Stimulated activated naive CD4-positive, alpha-beta T cell (primary cell): ENCODE measurements around the gene IFNG-AS1.

Experiments
- DNase-seq, 6 experiments: peaks; one replicate each; lab custom pipeline; 2025; lab: John Stamatoyannopoulos, UW

IFNG-AS1 gene

DNA sequence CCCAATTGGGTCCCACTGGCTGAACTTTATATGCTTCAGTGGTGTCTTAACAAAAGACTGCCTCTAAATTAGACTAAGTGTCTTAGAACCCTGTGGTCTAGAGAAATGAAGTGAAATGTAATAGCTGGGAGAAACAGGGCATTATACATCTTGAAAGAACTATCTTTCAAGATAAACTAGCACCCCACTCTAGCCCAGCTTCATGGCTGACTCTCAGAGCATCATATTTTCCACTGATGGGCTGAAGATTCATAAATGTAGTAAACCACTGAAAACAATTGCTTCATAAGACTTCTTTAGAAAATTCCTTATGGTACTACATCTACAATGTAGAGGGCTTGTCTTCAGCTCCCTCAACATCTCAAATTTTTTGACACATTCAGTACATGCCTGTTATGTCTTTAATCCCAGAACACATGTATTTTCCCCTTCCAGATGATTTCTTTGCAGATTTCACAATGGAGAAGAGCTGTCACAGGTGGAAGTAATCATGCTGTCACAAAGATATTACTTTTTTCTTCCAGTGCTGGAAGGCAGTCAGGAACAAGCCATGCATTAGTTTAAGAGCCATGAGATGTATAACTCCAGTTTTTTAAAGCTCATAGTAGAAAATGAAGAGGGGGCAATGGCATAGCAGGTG lies 48.5 kb downstream of the IFNG-AS1 start:
- no peak for DNase-seq

DNA sequence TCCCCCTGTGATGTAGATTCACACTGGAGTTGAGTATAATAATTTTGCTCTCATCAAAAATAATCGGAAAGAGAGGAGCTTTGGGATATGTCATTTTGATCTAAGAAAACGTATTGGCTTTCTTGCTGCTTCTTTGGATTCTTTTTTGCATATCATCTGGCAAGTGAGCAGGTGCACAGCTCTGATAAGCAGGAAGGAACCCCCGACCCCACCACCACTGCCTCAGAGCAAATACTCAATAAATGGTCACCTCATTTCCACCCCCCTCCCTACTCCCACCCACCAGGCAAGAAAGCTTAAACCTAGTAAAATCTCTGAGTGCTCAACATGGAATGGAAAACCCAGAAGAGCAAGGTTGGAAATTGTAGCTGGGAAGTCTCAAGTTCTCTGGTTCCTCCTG lies 49.4 kb downstream of the IFNG-AS1 start:
- no peak for DNase-seq

GRCh38 chr12:68040450-68041075 lies 51.3 kb downstream of the IFNG-AS1 start:
- DNase-seq: peak; percentile 4 to 76 (median 36)

DNA sequence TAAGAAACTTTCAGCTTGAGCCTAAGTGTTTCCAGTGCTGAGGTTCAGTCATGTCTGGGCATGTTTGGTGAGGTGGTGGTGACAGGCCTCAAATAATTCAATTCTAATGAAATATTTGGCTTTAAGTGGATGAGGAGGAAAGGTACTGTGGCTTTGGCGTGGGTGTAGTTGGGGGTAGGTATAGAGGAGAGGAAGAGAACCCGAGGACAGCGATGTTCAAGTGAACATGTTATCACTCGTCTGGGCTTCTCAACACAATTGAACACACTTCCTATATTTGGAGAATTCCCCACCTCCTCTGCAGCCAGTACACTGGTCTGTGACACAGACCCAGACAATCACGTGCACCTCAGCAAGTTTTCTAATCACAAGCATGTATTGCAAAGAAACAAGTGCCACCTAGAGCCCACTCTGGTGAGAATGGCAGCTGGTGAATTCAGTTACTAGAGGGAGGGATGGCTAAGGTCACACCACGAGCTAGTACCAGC lies 53.0 kb downstream of the IFNG-AS1 start:
- DNase-seq: no peak

DNA sequence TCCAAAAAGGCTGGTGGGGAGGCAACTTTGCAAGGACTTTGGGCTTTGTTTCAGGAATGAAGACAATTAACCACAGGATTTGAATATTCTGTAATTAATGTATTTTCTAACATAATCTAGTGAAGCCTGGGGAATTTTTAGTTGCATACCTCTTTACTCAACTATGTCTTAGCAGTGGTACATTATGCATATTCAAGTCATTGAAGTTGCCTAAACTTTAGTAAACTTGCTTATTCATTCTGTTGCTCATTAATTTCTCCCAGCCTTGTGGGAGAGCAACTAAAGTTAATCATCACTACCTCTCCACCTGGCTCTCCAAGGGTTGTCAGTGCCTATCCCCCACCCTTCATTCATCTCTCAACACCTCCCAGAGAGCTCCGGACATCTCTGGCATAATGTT lies 54.2 kb downstream of the IFNG-AS1 start:
- DNase-seq: no peak

- no peak for DNase-seq
Measured at GRCh38 chr12:68048648-68049297, 59.5 kb downstream of the IFNG-AS1 start.

DNA sequence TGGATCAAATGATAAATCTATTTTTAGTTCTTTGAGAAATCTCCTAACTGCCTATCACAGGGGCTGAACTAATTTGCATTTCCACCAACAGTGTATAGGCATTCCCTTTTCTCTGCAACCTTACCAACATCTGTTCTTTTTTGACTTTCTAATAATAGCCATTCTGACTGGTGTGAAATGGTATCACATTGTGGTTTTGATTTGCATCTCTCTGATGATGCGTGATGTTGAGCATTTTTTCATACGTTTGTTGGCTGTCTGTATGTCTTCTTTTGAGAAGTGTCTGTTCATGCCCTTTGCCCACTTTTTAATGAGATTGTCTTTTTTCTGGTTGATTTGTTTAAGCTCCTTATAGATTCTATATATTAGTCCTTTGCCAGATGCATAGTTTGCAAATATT lies 67.1 kb downstream of the IFNG-AS1 start:
- no peak for DNase-seq

DNA sequence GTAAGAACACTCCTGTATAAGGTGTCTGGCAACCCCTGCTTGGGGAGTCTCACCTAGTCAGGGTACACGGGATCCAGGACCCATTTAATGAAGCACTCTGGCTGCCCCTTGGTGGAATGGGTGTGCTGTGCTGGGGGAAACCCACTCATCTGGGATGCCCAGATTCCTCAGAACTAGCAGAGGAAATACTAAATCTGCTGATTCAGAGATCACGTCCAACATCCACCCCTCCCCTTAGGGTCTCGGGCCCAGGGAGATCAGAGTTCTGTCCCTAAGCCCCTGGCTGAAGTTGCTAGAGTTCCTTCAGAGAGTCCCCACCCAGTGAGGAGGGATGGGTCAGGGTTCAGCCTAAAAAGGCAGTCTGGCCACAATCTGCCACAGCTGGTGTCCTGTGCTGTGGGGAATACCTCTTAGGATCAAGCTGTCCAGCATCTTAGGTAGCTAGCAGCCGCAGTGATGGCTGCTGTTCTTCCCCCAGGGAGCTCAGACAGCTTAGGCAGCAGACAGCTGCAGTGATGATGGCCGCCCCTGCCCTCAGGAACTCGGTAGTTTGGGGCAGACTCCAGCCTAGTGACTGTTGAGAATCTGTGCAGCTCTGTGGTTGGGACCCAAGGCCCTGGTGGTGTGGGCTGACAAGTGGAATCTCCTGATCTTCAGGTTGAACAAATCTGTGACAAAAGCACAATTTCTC lies 74.8 kb downstream of the IFNG-AS1 start:
- DNase-seq: no peak

DNA sequence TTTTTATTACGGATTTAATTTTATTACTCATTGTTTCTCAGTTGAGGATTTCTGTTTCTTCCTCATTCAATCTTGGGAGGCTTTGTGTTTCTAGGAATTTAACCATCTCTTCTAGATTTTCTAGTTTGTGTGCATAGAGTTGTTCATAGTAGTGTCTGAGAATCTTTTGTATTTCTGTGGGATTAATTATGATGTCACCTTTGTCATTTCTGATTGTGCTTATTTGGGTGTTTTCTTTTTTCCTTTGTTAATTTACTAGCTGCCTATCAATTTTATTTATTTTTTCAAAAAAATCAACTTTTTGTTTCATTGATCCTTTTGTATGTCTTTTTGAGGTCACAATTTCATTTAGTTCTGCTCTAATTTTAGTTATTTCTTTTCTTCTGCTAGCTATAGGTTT lies 75.9 kb downstream of the IFNG-AS1 start:
- no peak for DNase-seq

DNA sequence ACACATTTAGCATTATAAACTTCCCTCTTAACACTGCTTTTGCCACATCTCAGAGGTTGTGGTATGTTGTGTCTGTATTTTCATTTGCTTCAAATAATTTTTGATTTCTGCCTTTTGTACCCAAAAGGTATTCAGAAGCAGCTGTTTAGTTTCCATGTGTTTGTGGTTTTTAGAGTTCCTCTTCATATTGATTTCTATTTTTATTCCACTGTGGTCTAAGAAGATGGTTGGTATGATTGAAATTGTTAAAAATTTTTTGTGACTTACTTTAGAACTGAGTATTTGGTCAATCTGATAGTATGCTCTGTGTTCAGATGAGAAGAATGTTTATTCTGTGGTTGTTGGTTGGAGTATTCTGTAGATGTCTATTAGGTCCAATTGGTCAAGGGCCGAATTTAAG lies 76.4 kb downstream of the IFNG-AS1 start:
- DNase-seq: no peak

DNA sequence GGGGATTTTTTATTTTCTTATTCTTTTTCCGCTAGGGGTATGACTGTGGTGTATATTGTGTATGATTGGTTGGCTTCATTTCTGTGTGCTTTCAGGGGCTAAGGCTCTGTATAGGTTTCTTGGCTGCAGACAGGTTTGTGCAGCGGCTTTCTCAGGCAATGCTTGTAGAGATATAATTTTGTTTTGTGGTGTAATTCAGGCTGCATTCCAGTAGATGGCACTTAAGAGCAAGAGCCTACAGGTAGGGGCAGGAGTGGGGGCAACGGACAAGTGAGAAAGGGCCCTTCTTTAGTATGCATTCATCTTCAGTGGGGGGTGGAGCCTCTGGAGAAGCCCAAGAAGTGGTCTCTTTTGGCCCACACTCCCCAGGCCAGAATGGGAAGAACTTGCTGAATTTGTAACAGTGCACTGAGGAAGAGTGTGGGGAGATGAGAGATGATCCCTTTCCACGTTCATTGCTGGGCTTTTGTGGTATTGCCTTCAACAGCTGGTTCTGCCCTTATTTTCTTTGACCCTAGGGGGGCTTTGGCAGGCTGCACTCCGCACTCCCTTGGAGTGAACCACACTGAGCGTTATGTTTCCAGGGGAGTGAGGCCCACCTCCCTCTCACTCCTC lies 78.6 kb downstream of the IFNG-AS1 start:
- DNase-seq: no peak

DNA sequence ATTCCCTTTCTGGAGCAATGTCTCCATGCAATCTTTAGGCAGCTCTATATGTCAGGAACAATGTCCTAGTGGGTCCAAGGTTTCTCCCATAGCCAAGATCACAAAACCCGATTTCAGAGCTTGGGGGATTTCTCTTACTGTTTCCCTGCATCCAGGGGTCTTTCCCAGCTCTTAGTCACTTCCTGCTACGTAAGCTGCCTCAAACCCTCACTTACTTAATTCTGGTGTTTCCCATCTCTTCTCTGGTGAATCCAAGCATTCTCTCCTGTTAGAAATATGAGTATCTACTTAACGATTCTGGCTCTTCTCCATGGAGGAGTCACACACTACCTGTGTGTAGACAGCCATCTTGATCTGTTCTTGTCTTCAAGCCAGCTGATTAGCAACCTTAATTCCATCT lies 80.0 kb downstream of the IFNG-AS1 start:
- DNase-seq: no peak
